HG03039 (cell line): ENCODE data around the gene ACER2.
A peak's percentile ranks its signal among the peaks of the same experiment; 100 is the strongest.
"Not testable (repeated sequence)": the region's sequence is repeated elsewhere in the genome, so short reads cannot be mapped to it uniquely, and the experiment has no call there.

Experiments used
- ATAC-seq: cut with Tn5 transposase; IDR thresholded peaks from one replicate; pipeline ENCODE4 v1.9.1; 2021; ENCODE audit warnings: mild to moderate bottlenecking, moderate library complexity; ENCODE audit not compliant: unreplicated experiment

ACER2 gene

GRCh38 chr9:19408316-19408692 lies 505 bp upstream of the ACER2 start:
- ATAC-seq: no peak

GRCh38 chr9:19409401-19410194 lies 789 bp downstream of the ACER2 start:
- no peak for ATAC-seq

DNA sequence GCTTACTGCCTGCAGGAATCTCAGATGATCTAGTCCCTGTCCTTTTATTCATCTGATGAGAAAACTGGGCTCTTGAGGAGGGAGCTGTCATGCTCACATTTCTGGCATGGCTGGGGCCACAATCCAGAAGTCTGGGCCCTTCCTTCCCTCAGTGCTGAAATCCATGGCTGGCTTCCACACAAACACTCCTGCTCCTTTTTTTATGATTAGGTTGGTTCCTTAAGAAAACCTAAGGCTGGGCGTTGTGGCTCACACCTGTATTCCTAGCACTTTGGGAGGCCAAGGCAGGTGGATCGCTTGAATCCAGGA lies 1.3 kb downstream of the ACER2 start:
- ATAC-seq: no peak

DNA sequence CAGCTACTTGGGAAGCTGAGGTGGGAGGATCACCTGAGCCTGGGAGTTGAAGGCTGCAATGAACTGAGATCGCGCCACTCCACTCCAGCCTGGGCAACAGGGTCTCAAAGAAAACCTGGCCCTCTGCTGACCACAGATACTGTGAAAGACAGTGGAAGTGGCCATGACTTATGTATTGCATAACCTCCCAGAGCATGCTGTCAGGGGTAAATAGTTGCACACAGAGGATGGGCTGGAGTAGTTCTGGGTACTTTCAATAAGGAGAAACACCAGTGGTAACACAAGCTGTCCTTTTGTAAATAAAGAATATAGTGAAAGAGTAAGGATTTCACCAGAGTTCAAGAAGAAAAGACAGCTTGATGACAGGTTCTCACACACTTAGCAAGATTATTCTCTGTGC lies 1.8 kb downstream of the ACER2 start:
- ATAC-seq: no peak

- ATAC-seq: no peak
Measured at GRCh38 chr9:19411316-19411715, 2.5 kb downstream of the ACER2 start.

GRCh38 chr9:19413456-19413855 lies 4.6 kb downstream of the ACER2 start:
- not testable (repeated sequence) for ATAC-seq

DNA sequence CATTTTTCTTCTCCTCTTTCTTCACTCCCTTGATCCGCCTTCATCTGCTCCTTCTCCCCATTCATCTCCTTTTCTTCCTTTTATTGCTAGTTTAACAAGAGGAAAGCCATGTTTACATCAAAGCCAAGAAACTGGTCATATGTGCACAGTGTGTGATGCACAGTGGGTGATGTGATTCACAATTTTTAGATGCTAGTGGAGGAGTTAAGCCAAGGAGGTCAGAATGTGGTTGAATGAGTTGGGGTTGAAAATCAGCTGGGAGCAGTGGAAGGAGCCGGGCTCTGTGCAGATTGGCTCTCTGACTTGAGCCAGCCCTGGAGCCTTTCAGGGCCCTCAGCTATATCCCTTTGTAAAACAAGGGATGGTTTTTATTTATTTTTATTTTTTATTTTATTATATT lies 7.3 kb downstream of the ACER2 start:
- no peak for ATAC-seq

GRCh38 chr9:19420877-19421276 lies 12.1 kb downstream of the ACER2 start:
- ATAC-seq: no peak

DNA sequence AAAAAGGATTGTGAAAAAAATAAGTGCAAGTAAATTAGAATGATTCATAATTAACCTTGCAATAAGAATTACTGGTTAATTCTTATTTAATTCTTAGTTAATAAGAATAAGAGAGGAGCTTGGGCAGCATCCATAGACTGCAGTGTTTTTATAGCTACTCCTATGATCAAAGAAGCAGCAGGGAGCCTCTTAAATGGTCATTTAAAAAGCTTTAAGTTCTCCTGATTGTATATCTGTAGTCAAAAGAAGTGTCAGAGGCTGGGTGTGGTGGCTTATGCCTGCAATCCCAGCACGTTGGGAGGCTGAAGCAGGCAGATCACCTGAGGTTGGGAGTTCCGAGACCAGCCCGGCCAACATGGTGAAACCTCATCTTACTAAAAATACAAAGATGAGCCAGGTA lies 14.4 kb downstream of the ACER2 start:
- ATAC-seq: no peak

- peak; percentile 65 for ATAC-seq
Measured at GRCh38 chr9:19424176-19424779, 15.5 kb downstream of the ACER2 start.

GRCh38 chr9:19429595-19429994 lies 20.8 kb downstream of the ACER2 start:
- ATAC-seq: no peak

GRCh38 chr9:19430201-19430760 lies 21.5 kb downstream of the ACER2 start:
- ATAC-seq: no peak

DNA sequence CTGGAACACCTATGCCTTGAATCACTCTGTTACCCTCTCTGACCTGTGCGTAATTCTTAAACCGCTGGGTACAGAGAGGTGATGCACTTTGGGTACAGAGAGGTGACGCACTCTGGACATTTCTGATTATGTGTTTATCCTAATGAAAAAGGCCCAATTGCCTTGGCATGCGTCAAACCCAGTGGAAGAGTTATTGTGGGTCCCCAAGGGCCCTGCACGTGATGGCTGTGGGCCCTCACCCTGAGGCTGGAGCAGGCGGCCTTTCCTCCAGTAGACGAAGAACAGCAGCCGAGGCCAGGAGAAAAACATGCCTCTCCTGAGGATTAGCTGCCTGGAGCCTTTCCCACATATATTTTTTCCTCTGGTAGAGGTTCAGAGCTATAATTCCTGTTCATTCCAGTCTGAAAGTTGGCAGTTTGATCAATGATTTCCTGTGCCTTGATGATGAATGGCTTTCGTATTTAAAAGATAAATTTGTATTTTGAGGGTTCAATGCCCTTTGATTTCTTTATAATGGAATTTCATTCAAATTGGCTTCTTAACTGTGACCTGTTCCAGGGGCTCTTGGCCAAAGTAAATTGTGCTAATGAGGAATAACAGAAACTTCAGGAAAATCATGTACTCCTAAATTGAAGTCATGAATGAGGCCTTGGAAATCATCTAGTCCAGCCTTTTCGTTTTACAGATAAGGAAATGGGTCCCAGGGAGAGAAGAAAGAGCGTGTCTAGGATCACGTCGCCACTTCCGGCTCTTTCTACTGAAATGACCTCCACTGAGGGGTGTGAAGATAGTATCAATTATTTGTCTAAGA lies 22.8 kb downstream of the ACER2 start:
- ATAC-seq: no peak

GRCh38 chr9:19432473-19432872 lies 23.7 kb downstream of the ACER2 start:
- no peak for ATAC-seq

DNA sequence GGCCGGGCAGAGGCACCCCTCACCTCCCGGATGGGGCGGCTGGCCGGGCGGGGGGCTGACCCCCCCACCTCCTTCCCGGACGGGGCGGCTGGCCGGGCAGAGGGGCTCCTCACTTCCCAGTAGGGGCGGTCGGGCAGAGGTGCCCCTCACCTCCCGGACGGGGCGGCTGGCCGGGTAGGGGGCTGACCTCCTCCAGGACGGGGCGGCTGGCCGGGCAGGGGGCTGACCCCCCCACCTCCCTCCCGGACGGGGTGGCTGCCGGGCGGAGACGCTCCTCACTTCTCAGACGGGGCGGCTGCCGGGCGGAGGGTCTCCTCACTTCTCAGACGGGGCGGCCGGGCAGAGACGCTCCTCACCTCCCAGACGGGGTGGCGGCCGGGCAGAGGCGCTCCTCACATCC lies 24.9 kb downstream of the ACER2 start:
- not testable (repeated sequence) for ATAC-seq

- ATAC-seq: no peak
Measured at GRCh38 chr9:19440376-19440775, 31.6 kb downstream of the ACER2 start.

- no peak for ATAC-seq
Measured at GRCh38 chr9:19440823-19441580, 32.2 kb downstream of the ACER2 start.

- ATAC-seq: peak; percentile 86
Measured at GRCh38 chr9:19441730-19442129, 32.9 kb downstream of the ACER2 start.

DNA sequence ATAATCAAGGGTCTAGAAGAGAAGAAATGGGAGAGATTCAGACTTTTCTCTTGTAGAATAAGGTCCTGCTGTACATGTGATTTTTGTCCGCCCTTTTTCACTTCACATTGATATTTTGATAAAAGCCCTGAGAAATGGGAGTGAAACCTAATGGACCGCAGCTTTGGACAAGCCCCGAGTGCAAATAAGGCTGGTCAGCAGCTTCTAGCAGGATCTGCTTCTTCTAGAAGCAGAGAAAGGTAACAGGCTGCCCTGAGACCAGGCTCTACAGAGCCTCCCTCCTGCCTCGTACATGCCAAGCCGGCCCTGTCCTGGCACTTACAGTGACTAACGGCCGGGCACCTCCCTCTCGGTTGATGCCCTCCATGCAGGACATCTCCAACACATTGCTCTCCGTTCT lies 33.4 kb downstream of the ACER2 start:
- no peak for ATAC-seq

DNA sequence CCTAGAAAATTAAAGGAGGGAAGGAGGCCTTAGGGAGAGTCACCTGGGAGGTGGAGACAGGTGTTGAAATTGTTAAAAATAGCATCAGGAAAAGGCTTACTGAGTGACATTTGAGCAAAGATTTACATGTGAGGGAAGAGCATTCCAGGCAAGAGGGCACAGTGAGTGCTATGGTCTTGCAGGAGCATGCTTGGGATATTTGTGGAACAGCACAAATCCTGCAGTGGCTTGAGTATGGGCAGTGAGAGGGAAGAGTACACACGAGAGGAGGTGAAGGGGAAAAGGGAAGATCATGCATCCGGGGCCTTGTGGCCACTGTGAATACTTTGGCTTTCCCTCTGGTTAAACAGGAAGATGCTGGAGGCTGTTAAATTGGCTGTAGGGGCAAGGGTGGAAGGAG lies 36.6 kb downstream of the ACER2 start:
- no peak for ATAC-seq

GRCh38 chr9:19446361-19446861 lies 37.6 kb downstream of the ACER2 start:
- ATAC-seq: no peak
